Mammary epithelial cell (primary cell): ENCODE results near the gene TRAPPC2L.

ENCODE experiments used
- EZH2 ChIP-seq: IDR thresholded peaks from 2 replicates; pipeline ENCODE4 v1.6.1; 2012; ENCODE audit warnings: low read length, inconsistent platforms, borderline replicate concordance
- TF ChIP-seq, protein P1 (sequence below), 2 donors: IDR thresholded peaks in 1 of 2; conservative IDR thresholded peaks in 1 of 2; 2 replicates each; pipeline ENCODE4 v1.5.1; 2011 to 2012; ENCODE audit warnings: inconsistent platforms in 2 of 2, low read length in 2 of 2, mild to moderate bottlenecking in 2 of 2, control low read depth in 1 of 2, low read depth in 1 of 2; ENCODE audit not compliant: insufficient read depth in 1 of 2; ENCODE audit errors: extremely low read depth in 1 of 2

DNA sequence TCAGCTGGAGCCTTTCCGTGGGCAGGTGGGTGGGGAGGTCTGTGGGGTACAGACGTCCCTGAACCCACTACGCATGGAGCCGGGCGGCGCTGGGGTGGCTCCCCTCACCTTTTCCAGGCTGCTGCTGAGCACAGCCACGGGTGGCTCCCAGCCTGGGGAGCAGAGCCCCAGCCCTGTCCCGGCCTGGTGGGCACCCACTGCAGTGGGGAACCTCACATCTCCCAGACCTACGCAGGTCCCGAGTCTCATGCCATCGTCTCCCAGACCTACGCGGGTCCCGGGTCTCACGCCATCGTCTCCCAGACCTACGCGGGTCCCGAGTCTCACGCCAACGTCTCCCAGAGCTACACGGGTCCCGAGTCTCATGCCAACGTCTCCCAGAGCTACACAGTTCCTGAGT is 28.2 kb upstream of the TRAPPC2L start:
- TF ChIP-seq, protein P1, sequence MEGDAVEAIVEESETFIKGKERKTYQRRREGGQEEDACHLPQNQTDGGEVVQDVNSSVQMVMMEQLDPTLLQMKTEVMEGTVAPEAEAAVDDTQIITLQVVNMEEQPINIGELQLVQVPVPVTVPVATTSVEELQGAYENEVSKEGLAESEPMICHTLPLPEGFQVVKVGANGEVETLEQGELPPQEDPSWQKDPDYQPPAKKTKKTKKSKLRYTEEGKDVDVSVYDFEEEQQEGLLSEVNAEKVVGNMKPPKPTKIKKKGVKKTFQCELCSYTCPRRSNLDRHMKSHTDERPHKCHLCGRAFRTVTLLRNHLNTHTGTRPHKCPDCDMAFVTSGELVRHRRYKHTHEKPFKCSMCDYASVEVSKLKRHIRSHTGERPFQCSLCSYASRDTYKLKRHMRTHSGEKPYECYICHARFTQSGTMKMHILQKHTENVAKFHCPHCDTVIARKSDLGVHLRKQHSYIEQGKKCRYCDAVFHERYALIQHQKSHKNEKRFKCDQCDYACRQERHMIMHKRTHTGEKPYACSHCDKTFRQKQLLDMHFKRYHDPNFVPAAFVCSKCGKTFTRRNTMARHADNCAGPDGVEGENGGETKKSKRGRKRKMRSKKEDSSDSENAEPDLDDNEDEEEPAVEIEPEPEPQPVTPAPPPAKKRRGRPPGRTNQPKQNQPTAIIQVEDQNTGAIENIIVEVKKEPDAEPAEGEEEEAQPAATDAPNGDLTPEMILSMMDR (conservative IDR thresholded peaks at IDR 0.05 in 1 of 2, IDR thresholded peaks at IDR 0.05 in 1 of 2; ENCODE audit: extremely low read depth in 1 of 2, insufficient read depth in 1 of 2, low read depth in 1 of 2, low read length in 2 of 2): no peak
- TF ChIP-seq EZH2: no peak
